Activated CD8-positive, alpha-beta T cell treated with anti-CD3 and anti-CD28 coated beads for 36 hours (primary cell): Measurements from ENCODE around the gene CLC. TPM values are rescaled to one million over a fixed set of nuclear protein-coding genes. Genes with fewer than 3 reads are reported as not detected.

Experiments
- ATAC-seq: fragments of 200-7000 bp; cut with Tn5 transposase; one replicate; pipeline ENCODE4 v1.10.0; 2021; ENCODE audit warnings: mild to moderate bottlenecking, moderate library complexity
- CTCF ChIA-PET: fragments of 350-600 bp; sonication (Branson Sonifier 250); formaldehyde crosslinking; loops from one replicate; lab custom pipeline; 2021; ENCODE audit warnings: antibody characterized with exemption; lab: Charles Lee
- POLR2A ChIA-PET: fragments of 350-600 bp; sonication (Branson Sonifier 250); formaldehyde crosslinking; loops from one replicate; lab custom pipeline; 2021; ENCODE audit warnings: antibody characterized with exemption; lab: Charles Lee
- DNase-seq: peaks from one replicate; pipeline ENCODE4 v3.0.0-alpha.2; 2020
- H3K27ac Mint-ChIP-seq: one replicate; pipeline ENCODE4 v1.8.0; 2021; ENCODE audit warnings: mild to moderate bottlenecking, mixed read lengths
- H3K27me3 Mint-ChIP-seq: one replicate; pipeline ENCODE4 v1.8.0; 2021; ENCODE audit warnings: mixed read lengths
- H3K36me3 Mint-ChIP-seq: one replicate; pipeline ENCODE4 v1.8.0; 2021; ENCODE audit warnings: low read depth, mixed read lengths
- H3K4me1 Mint-ChIP-seq: one replicate; pipeline ENCODE4 v1.8.0; 2021; ENCODE audit warnings: low read depth, mixed read lengths
- H3K4me3 Mint-ChIP-seq: one replicate; pipeline ENCODE4 v1.8.0; 2021; ENCODE audit warnings: mild to moderate bottlenecking, moderate library complexity, mixed read lengths
- H3K9me3 Mint-ChIP-seq: one replicate; pipeline ENCODE4 v1.8.0; 2021; ENCODE audit warnings: mixed read lengths
- CTCF ChIP-seq: fragments of 200-600 bp; IDR thresholded peaks from one replicate; pipeline ENCODE4 v1.8.0; 2022; ENCODE audit warnings: antibody characterized with exemption, mild to moderate bottlenecking
- intact Hi-C: fragments of 100-400 bp; cut with micrococcal nuclease; formaldehyde crosslinking; loops from one replicate; pipeline ENCODE4 v1.10.0; 2022
- total RNA-seq, 2 experiments: library from RNA; stranded (reverse); gene quantifications; one replicate each; pipeline ENCODE4 v1.2.3, GENCODE V29; 2021

Gene CLC
- total RNA-seq, 2 experiments from 2014 or later: not detected

GRCh38 chr19:39701291-39701690 lies 36.5 kb downstream of the CLC start:
- TF ChIP-seq CTCF: no peak
- ChIA-PET CTCF (interaction anchor here (1.2 kb wide), 1 partner anchor 71 kb away, joined by 3 read pairs; no protein-coding TSS in a partner anchor), POLR2A (no interaction called here)
- peaks cover 35% of the 10 kb centered on the region for H3K27me3 Mint-ChIP-seq
- H3K9me3 Mint-ChIP-seq: no peaks in the 10 kb centered on the region
- peaks cover 1% of the 10 kb centered on the region for H3K36me3 Mint-ChIP-seq
- H3K4me1 Mint-ChIP-seq: peaks cover 23% of the 10 kb centered on the region
- H3K27ac Mint-ChIP-seq: no peak overlapping the region
- intact Hi-C loops: no loop called here
- ATAC-seq (no peak), DNase-seq (no peak)
- no peak overlapping the region for H3K4me3 Mint-ChIP-seq

- ChIA-PET POLR2A (no interaction called here), CTCF (no interaction called here)
- no peak overlapping the region for H3K4me3 Mint-ChIP-seq
- no peak overlapping the region for H3K27ac Mint-ChIP-seq
- no peak for DNase-seq
- H3K27me3 Mint-ChIP-seq: peaks cover 42% of the 10 kb centered on the region
- ATAC-seq: no peak
- intact Hi-C loops: no loop called here
- H3K36me3 Mint-ChIP-seq: no peaks in the 10 kb centered on the region
- TF ChIP-seq CTCF: no peak
- no peaks in the 10 kb centered on the region for H3K9me3 Mint-ChIP-seq
- H3K4me1 Mint-ChIP-seq: no peaks in the 10 kb centered on the region
Measured at GRCh38 chr19:39698535-39698934, 39.3 kb downstream of the CLC start.

DNA sequence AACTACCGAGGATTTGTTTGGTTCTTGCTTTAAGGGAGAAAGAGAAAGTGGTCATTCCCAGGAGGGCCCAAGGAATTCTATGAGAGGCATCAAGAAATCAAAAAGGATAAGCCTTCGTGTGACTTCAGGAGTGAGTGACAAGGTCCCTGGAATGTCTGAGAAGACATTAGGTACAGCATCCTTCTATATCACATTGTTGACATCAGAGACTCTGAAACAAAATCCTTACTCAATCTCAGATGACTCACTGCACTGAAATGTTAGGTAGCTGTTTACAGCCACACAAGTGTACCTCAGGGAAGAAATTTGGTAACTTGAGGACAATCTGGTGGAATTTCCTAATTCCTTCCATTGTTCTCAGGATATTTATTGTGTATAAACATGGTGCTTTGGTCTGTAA lies 41.4 kb downstream of the CLC start:
- Mint-ChIP-seq H3K27ac (no peak overlapping the region), H3K4me1 (no peaks in the 10 kb centered on the region), H3K27me3 (peaks cover 43% of the 10 kb centered on the region), H3K36me3 (no peaks in the 10 kb centered on the region), H3K4me3 (no peak overlapping the region), H3K9me3 (no peaks in the 10 kb centered on the region)
- DNase-seq (no peak), ATAC-seq (no peak)
- no peak for TF ChIP-seq CTCF
- intact Hi-C loops: no loop called here
- ChIA-PET POLR2A (no interaction called here), CTCF (no interaction called here)

DNA sequence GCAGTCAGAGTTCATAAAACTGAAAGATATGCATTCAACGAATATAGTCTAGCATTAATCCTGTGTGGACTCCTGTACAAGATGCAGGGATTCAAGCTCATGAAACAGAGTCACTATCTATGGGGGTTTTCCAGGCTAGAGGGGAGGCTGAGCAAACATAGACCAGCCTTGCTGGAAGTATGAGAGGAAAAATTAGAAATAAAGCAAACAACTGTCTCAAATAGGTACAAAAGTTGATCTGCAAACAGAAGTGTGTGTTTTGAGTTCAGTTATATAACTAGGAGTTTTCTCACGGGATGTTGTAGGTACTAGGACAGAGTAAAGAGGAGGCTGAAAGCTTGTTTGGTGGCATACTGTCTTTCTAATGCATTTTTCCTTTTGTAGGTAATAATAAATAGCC lies 42.1 kb downstream of the CLC start:
- TF ChIP-seq CTCF: no peak
- intact Hi-C loops: no loop called here
- Mint-ChIP-seq H3K36me3 (no peaks in the 10 kb centered on the region), H3K4me1 (no peaks in the 10 kb centered on the region), H3K27ac (no peak overlapping the region), H3K9me3 (no peaks in the 10 kb centered on the region), H3K27me3 (peaks cover 39% of the 10 kb centered on the region), H3K4me3 (no peak overlapping the region)
- no peak for ATAC-seq
- ChIA-PET CTCF (no interaction called here), POLR2A (no interaction called here)
- no peak for DNase-seq

DNA sequence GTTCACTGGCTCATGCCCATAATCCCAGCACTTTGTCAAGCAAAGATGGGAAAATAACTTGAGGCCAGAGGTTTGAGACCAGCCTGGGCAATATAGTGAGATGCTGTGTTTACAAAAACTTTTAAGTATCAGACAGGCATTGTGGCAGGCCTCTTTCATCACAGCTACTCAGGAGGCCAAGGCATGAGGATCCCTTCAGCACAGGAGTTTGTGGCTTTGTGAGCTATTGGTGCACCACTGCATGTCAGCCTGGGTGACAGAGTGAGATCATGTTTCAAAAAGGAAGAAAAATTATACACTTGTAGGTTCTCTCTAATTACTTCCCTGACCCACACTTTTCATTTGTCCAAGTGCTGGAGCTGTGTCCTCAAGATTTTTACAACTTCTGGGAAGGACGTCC lies 45.0 kb downstream of the CLC start:
- peaks cover 24% of the 10 kb centered on the region for H3K27me3 Mint-ChIP-seq
- CTCF ChIA-PET: no interaction called here
- no peak overlapping the region for H3K27ac Mint-ChIP-seq
- no peaks in the 10 kb centered on the region for H3K4me1 Mint-ChIP-seq
- no peak for DNase-seq
- ATAC-seq: no peak
- POLR2A ChIA-PET: no interaction called here
- no peak overlapping the region for H3K4me3 Mint-ChIP-seq
- no peaks in the 10 kb centered on the region for H3K36me3 Mint-ChIP-seq
- peaks cover 4% of the 10 kb centered on the region for H3K9me3 Mint-ChIP-seq
- intact Hi-C loops: no loop called here
- TF ChIP-seq CTCF: no peak
